GF-D8 (cell line): ENCODE data around the gene OSGIN1.

Experiments used
- DNase-seq: peaks from one replicate; lab custom pipeline; 2025; lab: John Stamatoyannopoulos, UW

The OSGIN1 gene

DNA sequence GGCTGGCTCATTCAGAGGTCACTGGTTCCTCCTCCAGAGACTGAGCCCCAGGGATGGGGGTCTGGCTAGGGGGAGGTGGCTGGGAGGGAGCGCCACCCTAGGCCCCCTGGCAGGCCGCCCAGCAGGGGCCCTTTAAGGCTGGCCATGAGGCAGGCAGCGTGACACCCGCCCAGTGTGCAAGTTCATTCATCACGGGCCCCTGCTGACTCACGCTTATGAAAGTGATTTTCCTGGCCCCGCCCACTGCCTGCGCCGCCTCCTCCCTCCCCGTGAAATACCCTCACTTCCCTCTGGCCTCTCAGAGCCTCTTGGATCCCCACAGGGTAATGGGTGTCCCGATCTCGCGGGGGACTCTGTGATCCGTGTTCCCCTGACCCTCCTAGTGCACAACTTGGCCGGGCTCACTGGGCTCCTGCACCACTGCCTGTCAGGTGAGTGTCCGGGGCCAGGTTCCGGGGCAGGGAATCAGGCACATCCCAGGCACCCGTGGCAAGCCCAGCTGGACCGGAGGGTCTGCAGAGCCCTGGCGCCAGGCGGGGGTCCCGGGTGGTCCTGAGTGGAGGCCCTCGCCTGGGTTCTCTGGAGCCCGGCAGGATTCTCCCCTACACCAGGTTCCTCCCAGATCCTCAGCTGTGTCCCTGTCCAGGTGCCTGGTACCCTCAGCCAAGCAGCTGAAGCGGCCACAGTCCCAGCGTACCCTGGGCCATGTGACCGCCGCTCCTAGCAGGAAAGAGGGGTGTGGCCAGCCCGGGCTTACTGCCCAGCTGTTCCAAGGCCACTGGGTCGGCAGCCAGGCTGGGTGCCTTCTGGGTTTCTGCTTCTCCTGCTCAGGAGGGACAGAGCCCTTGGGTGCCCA is at the start of gene OSGIN1:
Gene OSGIN1 (plus strand): TSS at position 301 of the 856 bp plus-strand sequence. CDS start 4,432 bp downstream, outside the sequence.
- peak; percentile 83 for DNase-seq

DNA sequence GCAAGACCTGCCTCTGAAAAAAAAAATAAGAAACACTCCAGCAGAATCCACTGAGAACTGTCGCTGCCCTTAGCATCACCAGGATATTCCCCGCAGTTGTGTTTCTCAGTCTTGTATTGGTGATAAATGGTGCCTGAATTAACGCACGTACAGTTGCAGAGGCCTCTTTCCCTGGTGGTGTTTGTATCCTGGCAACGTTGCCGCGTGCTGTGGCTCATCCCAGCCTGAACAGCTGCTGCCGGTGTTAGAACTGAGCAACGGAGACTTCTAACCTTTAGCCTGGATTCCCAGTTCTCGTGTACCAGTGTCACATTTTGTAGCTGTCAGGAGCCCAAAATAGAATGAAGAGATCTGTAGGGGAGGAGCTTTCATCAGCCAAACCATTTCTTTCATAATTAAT is 49.3 kb upstream of the OSGIN1 start:
- no peak for DNase-seq

GRCh38 chr16:83906683-83907082 is 46.4 kb upstream of the OSGIN1 start:
- no peak for DNase-seq

GRCh38 chr16:83907111-83907510 is 45.9 kb upstream of the OSGIN1 start:
- no peak for DNase-seq

DNA sequence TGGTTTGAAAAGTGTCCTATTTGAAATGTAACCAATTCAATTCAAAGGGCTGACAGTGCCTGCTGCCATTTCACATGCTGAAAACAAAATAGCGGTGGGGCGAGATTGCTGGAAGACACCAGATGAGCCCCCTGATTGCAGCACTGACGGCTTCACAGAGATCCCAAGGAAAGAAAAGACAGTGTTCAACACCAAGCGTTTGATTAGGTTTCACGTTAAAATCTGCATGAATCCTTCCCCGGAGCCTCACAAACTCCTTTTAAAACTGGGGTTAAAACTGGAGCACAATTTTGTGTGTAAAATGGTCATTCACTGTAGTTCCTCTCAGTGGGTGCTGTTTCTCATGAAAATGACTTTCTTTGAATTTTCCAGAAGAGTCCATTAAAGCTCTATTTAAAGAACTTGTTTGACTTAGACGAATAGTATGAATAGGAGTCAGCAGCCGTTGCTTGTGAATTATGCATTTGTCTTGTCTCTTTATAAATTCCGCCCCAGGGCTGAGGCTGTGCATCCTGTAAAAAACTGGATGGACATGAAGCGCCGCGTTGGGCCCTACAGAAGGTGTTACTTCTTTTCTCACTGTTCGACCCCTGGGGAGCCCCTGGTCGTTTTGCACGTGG is 45.3 kb upstream of the OSGIN1 start:
- no peak for DNase-seq

- no peak for DNase-seq
These were observed 44.2 kb upstream of the OSGIN1 start for GRCh38 chr16:83908798-83909197.

- DNase-seq: no peak
These were observed 41.8 kb upstream of the OSGIN1 start for GRCh38 chr16:83911290-83911689.

DNA sequence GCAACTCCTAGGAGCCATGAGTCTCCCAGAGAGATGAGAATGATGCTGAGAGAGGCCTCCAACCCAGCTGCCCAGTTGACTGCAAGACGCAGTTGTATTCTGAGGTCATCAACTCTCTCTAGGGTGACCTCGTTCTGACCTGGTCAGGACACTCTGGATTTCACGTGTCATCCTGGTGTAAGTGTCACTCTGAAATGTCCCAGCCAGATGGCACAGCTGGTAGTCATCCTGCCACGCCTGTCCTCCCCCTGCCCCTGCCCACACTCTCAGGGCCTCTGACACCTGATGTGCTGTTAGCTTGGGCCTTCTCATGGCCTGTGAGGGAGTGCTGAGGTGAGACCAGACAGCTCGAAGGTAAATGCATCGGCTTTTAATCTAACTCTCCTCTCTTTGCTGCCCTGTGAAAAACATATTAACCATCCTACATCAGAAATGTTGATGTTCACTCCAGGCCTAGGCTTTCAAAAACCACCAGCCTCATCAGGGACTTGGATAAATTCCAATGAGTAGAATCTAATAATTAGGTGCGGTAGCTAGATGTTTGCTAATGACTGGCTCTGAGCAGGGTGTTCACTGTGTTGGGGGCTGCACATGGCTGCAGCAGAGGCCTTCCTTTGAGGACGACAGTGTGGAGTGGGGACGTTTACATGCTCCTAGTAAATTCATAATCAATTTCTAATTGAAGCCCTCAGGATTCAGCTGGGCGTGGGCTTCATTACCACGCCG is 40.4 kb upstream of the OSGIN1 start:
- no peak for DNase-seq

- DNase-seq: no peak
These were observed 39.8 kb upstream of the OSGIN1 start for GRCh38 chr16:83913245-83913633.

DNA sequence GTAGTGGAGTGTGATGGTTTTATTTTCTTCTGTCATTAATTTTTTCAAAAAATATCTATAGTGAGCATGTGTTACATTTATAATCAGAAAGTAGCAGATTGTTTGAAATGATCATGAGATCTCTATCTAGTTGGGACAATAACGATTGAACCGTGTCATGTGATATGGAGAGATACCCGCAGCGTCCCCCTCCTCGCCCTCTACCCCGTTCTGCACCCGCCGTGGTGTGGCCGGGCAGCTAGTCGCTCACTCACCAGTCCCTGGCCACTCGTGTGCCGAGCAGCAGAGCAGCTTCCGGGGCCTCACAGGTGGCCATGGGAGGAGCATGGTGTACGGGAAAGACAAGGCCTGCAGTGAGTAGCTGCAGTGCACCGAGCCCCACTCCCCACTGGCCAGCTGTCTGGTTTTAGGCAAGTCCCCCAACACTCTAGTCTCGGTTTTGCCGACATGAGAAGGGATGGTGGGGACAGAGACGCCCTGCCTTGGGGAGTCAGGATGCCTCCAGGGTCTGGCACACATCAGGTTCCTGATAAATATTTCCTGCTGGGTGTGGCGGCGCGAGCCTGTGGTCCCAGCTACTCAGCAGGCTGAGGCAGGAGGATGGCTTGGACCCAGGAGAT is 38.8 kb upstream of the OSGIN1 start:
- no peak for DNase-seq

DNA sequence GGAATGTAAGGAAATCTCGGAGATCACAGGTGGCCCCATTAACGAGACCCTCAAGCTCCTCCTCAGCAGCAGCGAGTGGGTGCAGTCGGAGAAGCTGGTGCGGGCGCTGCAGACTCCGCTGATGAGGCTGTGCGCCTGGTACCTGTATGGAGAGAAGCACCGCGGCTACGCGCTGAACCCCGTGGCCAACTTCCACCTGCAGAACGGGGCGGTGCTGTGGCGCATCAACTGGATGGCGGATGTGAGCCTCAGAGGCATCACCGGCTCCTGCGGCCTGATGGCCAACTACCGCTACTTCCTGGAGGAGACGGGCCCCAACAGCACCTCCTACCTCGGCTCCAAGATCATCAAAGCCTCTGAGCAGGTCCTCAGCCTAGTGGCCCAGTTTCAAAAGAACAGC is 38.0 kb upstream of the OSGIN1 start:
- DNase-seq: no peak

GRCh38 chr16:83915491-83915890 is 37.5 kb upstream of the OSGIN1 start:
- DNase-seq: no peak

DNA sequence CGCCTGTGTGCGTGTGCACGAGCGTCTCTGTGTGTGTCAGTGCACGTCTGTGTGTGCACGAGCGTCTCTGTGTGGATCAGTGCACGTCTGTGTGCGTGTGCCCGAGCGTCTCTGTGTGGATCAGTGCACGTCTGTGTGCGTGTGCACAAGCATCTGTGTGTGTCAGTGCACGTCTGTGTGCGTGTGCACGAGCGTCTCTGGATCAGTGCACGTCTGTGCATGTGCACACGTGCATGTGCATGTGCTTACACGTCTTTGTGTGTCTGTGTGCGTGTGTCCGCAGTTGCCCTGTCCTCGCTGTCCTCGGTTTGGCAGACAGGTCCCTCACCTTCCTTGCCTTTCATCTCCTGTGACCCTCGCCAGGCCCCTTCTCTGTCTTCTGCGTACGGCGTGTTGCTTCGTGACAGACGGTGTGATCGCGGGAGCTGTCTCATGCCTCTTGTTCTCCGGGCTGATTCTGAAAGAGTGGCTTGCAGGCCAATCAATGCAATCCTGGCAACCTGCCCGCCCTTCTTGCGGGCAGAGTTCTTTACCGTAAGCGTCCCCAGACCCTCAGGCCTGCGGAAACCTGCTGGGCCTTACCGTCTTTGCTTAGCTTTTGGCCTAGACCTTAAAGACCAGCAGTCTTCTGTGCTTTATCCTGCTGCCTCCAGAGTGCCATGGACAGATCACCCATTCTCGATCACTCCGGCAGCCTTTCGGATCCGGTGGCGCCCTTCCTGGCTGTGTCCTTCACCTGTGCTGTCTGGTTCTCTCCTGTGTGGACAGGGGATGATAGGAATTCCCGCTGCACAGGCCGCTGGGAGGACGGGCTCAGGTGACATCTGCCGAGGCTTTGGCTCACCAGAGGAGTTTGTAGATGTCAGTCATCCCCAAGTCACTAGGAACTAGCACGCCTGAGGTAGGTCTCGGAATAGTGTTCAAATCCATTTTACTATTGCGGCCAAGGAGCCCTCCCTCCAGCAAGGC is 35.6 kb upstream of the OSGIN1 start:
- no peak for DNase-seq

GRCh38 chr16:83920894-83921491 is 32.0 kb upstream of the OSGIN1 start:
- DNase-seq: no peak

- no peak for DNase-seq
These were observed 29.3 kb upstream of the OSGIN1 start for GRCh38 chr16:83923581-83924365.

- no peak for DNase-seq
These were observed 28.4 kb upstream of the OSGIN1 start for GRCh38 chr16:83924686-83925085.

DNA sequence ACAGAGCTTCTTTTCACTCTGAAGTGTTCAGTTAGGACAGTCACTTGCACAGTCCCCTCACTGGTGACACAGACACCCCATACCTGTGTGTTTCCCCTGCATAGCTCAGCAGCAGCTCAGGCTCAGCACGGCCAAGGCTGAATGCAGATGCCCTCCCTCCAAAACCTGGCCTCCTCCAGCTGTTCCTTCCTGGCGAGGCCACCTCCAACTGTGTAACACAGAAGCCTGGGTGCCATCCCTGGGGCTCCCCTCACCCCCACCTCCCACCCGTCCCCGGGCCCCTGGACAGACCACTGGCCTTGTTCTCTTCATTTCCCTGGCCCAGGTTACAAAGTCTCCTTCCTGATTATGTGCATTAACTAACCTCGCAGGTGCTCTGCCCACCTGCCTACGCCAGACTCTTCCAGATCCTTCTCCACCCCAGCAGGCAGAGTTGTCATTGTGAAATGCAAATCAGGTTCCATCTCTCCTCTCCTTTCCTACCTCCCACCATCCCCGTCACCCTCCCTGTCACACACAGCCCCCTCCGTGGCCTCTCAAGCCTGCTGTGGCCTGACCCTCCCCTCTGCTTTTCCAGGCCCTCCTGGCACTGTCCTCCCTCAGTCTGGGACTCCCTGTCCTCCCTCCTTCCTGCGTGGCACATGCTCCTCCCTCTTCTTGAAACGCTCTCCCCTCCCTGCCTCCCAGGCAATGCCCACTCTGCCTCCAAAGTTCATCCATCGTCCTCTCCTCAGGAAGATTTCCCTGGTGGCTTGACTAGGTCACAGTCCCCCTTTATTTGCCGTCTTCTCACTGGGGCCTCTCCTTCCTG is 27.7 kb upstream of the OSGIN1 start:
- DNase-seq: no peak

GRCh38 chr16:83925957-83926725 is 26.9 kb upstream of the OSGIN1 start:
- no peak for DNase-seq
